TTC549 (cell line): ENCODE measurements around the gene KRTAP16-1.

ENCODE experiments used
- FAIRE-seq: peaks from 2 replicates; lab custom pipeline; 2012; peaks lifted over from hg19 to GRCh38; lab: Jason Lieb, UNC

The KRTAP16-1 gene

DNA sequence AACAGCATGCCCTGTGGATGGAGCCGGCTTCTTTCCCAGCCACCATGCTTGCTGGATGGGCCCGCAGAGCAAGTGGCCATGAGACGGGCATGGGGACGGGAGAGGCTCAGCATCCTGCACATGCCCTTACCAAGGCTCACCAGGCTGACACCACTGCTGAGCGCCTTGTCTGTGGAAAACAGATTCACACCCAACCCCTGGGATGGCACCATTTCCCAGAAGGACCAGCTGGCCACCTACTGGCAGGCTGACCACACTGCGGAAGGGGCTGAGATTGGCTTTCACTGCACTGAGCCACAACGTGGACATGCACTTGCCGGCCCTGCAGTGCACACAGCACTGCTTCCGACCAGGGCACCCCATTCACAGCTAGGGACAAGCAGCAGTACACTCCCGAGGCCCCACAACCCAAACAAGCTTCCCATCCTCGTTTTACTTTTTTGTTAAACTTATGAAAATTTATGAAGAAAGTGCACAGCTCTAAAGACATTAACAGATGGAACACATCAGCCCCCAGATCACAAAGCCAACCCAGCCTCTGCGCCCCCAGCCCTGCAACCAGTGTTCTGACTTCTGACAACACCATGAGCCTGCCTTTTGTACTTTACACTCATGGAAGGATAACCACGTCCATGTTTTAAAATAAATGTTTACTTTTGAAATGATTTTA lies 20.3 kb upstream of the KRTAP16-1 start:
- FAIRE-seq = no peak

GRCh38 chr17:41328207-41328606 lies 19.1 kb upstream of the KRTAP16-1 start:
- no peak for FAIRE-seq

DNA sequence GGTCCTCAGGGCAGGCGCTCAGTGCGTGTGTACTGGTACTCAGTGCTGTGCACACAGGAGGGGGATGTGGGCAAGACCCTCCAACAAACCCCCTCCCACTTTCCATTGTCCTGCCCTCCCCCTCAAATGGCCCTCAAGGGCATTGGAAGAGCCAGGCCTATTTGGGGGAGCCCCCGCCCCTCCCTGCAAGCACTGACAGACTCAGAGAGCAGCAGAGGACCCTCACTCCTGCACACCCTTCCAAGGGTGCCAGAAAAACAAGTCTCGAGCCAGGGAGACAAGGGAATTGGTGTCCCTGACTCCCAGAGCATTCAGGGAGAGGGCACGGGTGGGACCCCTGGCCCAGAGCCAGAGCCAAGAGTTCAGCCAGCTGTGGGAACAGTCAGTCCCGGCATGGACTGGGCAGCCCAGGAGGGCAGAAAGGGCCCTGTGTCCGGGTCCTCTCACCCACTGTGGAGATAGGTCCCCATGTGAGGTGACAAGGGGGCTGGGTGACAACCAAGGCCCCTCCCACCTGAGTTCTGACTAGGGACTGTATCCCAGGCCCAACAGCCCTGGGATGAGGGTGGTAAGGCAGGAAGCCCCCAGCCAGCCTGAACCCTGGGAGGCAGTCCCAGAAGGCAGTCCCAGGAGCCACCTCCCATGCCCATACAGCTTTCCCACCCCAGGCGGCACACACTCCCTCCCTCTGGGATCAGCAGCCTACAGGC lies 18.5 kb upstream of the KRTAP16-1 start:
- FAIRE-seq = no peak

DNA sequence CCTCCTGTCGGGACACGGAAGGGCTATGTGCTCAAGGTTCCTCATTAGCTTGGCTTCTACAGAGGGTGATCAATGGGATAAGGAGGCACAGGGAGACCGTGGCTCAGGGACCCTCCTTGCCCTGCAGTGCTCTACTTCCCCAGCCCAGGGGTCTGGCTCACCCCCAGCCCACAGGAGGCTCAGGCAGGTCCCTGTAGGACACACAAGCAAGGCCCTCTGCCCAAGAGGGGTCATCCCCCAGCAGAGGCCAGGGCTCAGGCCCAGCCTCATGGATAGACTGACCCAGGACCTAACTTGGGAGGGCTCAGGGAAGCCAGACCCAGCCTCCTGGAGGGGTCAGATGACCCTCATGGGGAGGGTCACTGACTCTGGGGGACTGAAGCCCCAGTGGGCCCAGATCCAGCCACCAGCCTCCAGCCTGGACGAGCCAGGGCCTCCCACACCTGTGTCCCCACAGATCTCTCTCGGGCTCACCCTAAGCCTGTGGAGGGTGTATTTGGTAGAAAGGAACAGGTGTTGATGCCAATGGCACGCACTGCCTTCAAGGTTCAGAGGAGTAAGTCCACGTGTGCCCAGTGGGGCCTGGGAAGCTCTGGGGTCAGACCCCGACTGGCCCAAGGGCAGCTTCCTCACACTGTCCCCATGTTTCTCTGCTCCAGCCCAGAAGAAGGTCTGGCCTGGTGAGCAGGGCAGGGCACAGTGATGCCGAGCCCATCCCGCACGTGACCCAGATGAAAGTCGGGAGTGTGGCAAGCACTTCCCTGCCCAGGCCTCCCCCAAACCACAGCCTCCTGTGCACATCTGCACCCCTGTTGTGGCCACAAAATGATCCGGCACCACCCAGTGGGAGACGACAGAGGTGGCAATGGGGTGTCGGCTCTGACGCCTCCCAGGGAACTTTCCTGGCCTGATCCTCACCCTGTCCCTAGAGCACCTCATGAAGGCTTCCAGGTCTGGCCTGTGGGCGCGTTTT lies 17.4 kb upstream of the KRTAP16-1 start:
- FAIRE-seq = no peak

- FAIRE-seq = no peak
Observed at GRCh38 chr17:41325611-41326010, 16.5 kb upstream of the KRTAP16-1 start.

DNA sequence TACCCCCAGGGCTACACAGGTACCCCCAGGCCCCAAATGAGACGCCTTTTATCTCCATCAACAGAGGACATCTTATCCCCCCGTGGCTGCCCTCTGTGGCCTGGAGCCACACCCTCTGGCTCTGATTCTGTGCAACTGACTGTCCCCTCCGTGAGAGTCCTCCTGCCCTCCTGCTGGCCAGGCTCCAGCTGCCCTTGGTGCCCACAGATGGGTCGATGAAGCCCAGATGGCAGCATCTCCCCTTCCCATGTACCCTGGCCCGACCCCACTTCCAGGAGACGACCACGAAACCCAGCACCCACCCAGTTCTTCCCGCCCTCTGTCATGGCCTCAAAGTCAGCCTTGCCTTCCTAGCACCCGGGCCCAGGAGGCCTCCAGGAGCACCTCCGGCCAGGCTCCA lies 16.0 kb upstream of the KRTAP16-1 start:
- no peak for FAIRE-seq

- no peak for FAIRE-seq
Observed at GRCh38 chr17:41324180-41325075, 15.3 kb upstream of the KRTAP16-1 start.

GRCh38 chr17:41322903-41323895 lies 14.1 kb upstream of the KRTAP16-1 start:
- no peak for FAIRE-seq

- FAIRE-seq = peak; percentile 32
Observed at GRCh38 chr17:41322094-41322902, 13.2 kb upstream of the KRTAP16-1 start.

GRCh38 chr17:41318231-41318630 lies 9.1 kb upstream of the KRTAP16-1 start:
- no peak for FAIRE-seq

GRCh38 chr17:41315814-41316445 lies 6.8 kb upstream of the KRTAP16-1 start:
- FAIRE-seq = no peak

GRCh38 chr17:41315204-41315794 lies 6.2 kb upstream of the KRTAP16-1 start, which contains the start of gene KRTAP17-1:
Gene KRTAP17-1, minus strand, starts transcription at chr17:41315710. Its CDS starts 60 bp downstream, at chr17:41315650.
- no peak for FAIRE-seq

DNA sequence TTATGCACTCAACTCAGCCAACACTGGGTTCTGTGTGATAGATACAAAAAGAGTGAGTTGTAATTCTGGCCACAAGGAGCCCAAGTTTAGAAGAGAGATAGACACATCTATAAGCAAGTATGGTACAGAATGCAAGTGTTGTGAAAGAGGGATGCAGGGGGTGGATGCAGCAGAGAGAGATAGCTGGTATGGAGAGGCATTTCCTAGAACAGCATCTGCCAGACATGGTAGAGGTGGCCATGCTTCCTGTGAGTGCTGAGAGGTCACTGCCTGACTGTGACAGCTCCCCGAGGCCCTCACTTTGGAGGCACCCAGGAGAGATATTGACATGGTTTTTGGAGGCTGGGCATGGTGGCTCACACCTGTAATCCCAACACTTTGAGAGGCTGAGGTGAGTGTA lies 2.0 kb upstream of the KRTAP16-1 start:
- no peak for FAIRE-seq

- FAIRE-seq = no peak
Observed at GRCh38 chr17:41308251-41308917, 725 bp downstream of the KRTAP16-1 start.

DNA sequence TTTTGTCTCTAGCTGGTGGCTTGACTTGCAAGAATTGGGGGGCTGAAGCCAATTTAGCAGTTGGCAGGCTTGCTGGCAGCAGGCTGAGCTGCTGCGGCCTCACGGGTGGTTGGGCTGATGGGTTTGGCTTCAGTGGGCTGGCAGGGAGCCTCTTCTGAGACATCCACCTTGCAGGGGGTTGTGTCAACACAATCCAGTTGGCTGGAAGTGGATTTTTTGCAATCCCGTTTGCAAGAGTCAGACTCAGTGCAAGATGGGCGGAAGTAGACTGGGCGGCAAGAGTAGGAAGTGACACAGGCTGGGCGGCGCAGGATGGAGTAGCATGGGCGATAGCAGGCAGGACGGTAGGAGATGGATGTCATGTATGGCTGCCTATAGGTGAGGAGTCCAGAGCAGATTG lies 1.5 kb downstream of the KRTAP16-1 start:
- FAIRE-seq = no peak

DNA sequence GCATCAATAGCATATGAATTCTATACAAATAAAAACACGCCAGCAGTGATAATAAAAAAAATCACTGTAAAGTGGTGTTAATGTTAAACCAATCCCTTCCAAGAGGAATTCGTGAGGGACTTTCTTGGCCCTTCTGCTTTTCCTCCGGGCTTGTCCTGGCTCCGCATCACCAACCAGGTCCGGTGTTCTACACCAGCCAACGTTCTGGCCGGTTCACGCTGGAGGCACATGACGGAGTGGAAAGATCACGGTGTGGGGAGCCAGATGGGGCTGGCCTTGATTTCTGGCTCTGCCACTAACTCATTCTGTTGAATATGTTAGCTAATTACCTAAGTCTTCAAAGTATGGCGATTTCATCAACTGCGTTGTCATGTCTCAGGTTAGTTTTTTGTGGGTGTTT lies 5.0 kb downstream of the KRTAP16-1 start:
- FAIRE-seq = no peak

GRCh38 chr17:41302981-41303380 lies 6.1 kb downstream of the KRTAP16-1 start:
- FAIRE-seq = no peak
